HepG2 (cell line): ENCODE results near the gene SEZ6L. TPM values are rescaled to one million over a fixed set of nuclear protein-coding genes. Genes with fewer than 3 reads are reported as not detected.

Experiments used
- ATAC-seq: fragments of 200-7000 bp; cut with Tn5 transposase; 3 replicates; pipeline ENCODE4 v1.9.1; 2020; ENCODE audit warnings: mild to moderate bottlenecking, moderate library complexity
- BruUV-seq: library from RNA; stranded (reverse); fragments of 400-500 nt; replicated peaks from 2 replicates; lab custom pipeline; 2021; lab: Mats Ljungman, UMichigan
- CTCF ChIA-PET: fragments of 300-600 bp; formaldehyde crosslinking; extraction: SDS; loops from one replicate; lab custom pipeline; 2021; ENCODE audit warnings: low total read pairs, inconsistent platforms, low intra/inter-chr PET ratio; lab: Yijun Ruan, JAX
- POLR2A ChIA-PET: fragments of 350-600 bp; sonication (Branson Sonifier 250); formaldehyde crosslinking; loops from one replicate; lab custom pipeline; 2020; ENCODE audit warnings: antibody characterized with exemption, inconsistent platforms; lab: Yijun Ruan, JAX
- DNase-seq: peaks from one replicate; pipeline ENCODE4 v3.0.0-alpha.2; 2015; ENCODE audit warnings: low spot score
- FAIRE-seq: peaks from 3 replicates; lab custom pipeline; 2011; peaks lifted over from hg19 to GRCh38; lab: Jason Lieb, UNC
- H2AFZ ChIP-seq: one replicate; pipeline ENCODE4 v1.6.1; 2011; ENCODE audit warnings: low read length, inconsistent platforms
- H3K27ac ChIP-seq: fragments of 300-600 bp; 3 replicates; pipeline ENCODE4 v1.8.0; 2011; ENCODE audit warnings: mixed run types, mild to moderate bottlenecking, mixed read lengths, low read length, inconsistent platforms; ENCODE audit not compliant: insufficient read depth; ENCODE audit errors: extremely low read length
- H3K27me3 ChIP-seq, 2 experiments: fragments of 200-600 bp in 1 of 2; 2 replicates in 1 of 2; 3 replicates in 1 of 2; pipeline versions ENCODE4 v1.6.0 to v1.8.0; 2011; ENCODE audit warnings: low read length in 2 of 2, mild to moderate bottlenecking in 2 of 2, moderate library complexity in 2 of 2, inconsistent platforms in 1 of 2; ENCODE audit not compliant: insufficient read depth in 2 of 2, control insufficient read depth in 1 of 2
- H3K36me3 ChIP-seq, 2 experiments: fragments of 200-600 bp in 1 of 2; replicated peaks in 1 of 2; 2 replicates in 1 of 2; 3 replicates in 1 of 2; pipeline versions ENCODE4 v1.5.1 to v1.8.0; 2011; ENCODE audit warnings: low read length in 2 of 2, inconsistent platforms in 1 of 2; ENCODE audit not compliant: insufficient read depth in 2 of 2, control insufficient read depth in 1 of 2
- H3K4me1 ChIP-seq: 2 replicates; pipeline ENCODE4 v1.5.1; 2012; ENCODE audit warnings: low read length, inconsistent platforms; ENCODE audit not compliant: insufficient read depth
- H3K4me2 ChIP-seq: 2 replicates; pipeline ENCODE4 v1.6.0; 2011; ENCODE audit warnings: low read depth, low read length, inconsistent platforms
- H3K4me3 ChIP-seq, 3 experiments: fragments of 200-600 bp in 1 of 3; sonication (generic), shearing (Covaris generic) in 1 of 3; replicated peaks in 1 of 3; 2 replicates each; pipeline ENCODE4 v1.5.1; 2011 to 2016; ENCODE audit warnings: low read length in 3 of 3, inconsistent platforms in 2 of 3, low read depth in 2 of 3, mild to moderate bottlenecking in 2 of 3, control low read depth in 1 of 3, mixed read lengths in 1 of 3; ENCODE audit not compliant: insufficient read depth in 1 of 3
- H3K79me2 ChIP-seq: one replicate; pipeline ENCODE4 v1.6.1; 2011; ENCODE audit warnings: low read length, inconsistent platforms; ENCODE audit not compliant: insufficient read depth
- H3K9ac ChIP-seq: 2 replicates; pipeline ENCODE4 v1.6.0; 2011; ENCODE audit warnings: mild to moderate bottlenecking, low read depth, low read length, inconsistent platforms; ENCODE audit not compliant: insufficient read depth
- H3K9me3 ChIP-seq: 2 replicates; pipeline ENCODE4 v1.5.1; 2012; ENCODE audit warnings: mild to moderate bottlenecking, low read length
- H4K20me1 ChIP-seq: 2 replicates; pipeline ENCODE4 v1.6.0; 2011; ENCODE audit warnings: inconsistent platforms, mild to moderate bottlenecking, low read length, moderate library complexity; ENCODE audit not compliant: insufficient read depth
- AHR ChIP-seq: IDR thresholded peaks from 2 replicates; pipeline ENCODE4 v1.6.1; 2018; ENCODE audit warnings: missing genetic modification reagents, missing compliant biosample characterization
- ATF7 ChIP-seq, 2 experiments: fragments of 450-650 bp in 1 of 2; sonication (generic) in 1 of 2; formaldehyde crosslinking in 1 of 2; IDR thresholded peaks; 2 replicates each; pipeline versions ENCODE4 v1.4.0 to v1.6.1; 2016 to 2020; ENCODE audit warnings: antibody characterized with exemption in 1 of 2, mild to moderate bottlenecking in 1 of 2, missing genetic modification reagents in 1 of 2
- CREB1 ChIP-seq, 2 experiments: fragments of 450-650 bp in 1 of 2; IDR thresholded peaks; 2 replicates each; pipeline ENCODE4 v1.6.1; 2016 to 2017; ENCODE audit warnings: control low read depth in 1 of 2, mild to moderate bottlenecking in 1 of 2, missing compliant biosample characterization in 1 of 2, missing genetic modification characterization in 1 of 2
- ISL2 ChIP-seq: sonication (generic); formaldehyde crosslinking; IDR thresholded peaks from 2 replicates; pipeline ENCODE4 v1.5.0; 2020; ENCODE audit warnings: missing genetic modification reagents
- ZFP41 ChIP-seq: sonication (generic); formaldehyde crosslinking; IDR thresholded peaks from 2 replicates; pipeline ENCODE4 v1.4.0; 2020; ENCODE audit warnings: mild to moderate bottlenecking, missing genetic modification reagents, borderline replicate concordance
- ZNF75D ChIP-seq: sonication (generic); formaldehyde crosslinking; IDR thresholded peaks from 2 replicates; pipeline ENCODE4 v1.8.1; 2023; ENCODE audit warnings: missing genetic modification reagents, mild to moderate bottlenecking, borderline replicate concordance
- WGBS: methylation state at CpG from one replicate; pipeline ENCODE4 v1.1.6; 2017; ENCODE audit warnings: low lambda C conversion rate; 5-methylcytosine and 5-hydroxymethylcytosine counted together
- in situ Hi-C: cut with HindIII; loops from 2 replicates; pipeline ENCODE4 v1.10.0; 2017; ENCODE audit warnings: low pct_unique_long_range_greater_than_20kb; ENCODE audit not compliant: extremely low pct_ligation_motif_present
- intact Hi-C: fragments of 100-400 bp; cut with micrococcal nuclease; formaldehyde crosslinking; loops from one replicate; pipeline ENCODE4 v1.10.0; 2022; ENCODE audit not compliant: unreplicated experiment
- polyA plus RNA-seq, 8 experiments: library from polyadenylated mRNA; depleted of rRNA in 3 of 8; stranded (reverse) in 7 of 8; unstranded in 1 of 8; fragments of >200 nt; fragmentation: Illumina TruSeq in 4 of 8; extraction: Trizol in 4 of 8; gene quantifications; 2 replicates each; pipeline versions ENCODE4 v1.2.1 to v1.2.3, GENCODE V29; 2011 to 2016; ENCODE audit warnings: low read depth in 4 of 8, missing spikeins in 1 of 8, mixed read lengths in 1 of 8; ENCODE audit not compliant: insufficient read depth in 1 of 8
- total RNA-seq, 5 experiments: library from RNA; depleted of rRNA; stranded (reverse); fragments of >200 nt; fragmentation: Illumina TruSeq; extraction: Trizol; gene quantifications; 2 replicates each; pipeline ENCODE4 v1.2.3, GENCODE V29; 2016; ENCODE audit warnings: low read depth in 1 of 5
- TF ChIP-seq, protein P1 (sequence below): IDR thresholded peaks from 2 replicates; pipeline ENCODE4 v1.4.0; 2020; ENCODE audit warnings: mild to moderate bottlenecking, missing genetic modification reagents
- TF ChIP-seq, protein P2 (sequence below): sonication (generic); formaldehyde crosslinking; IDR thresholded peaks from 2 replicates; pipeline ENCODE4 v1.5.0; 2020; ENCODE audit warnings: missing genetic modification reagents

Gene SEZ6L
- total and polyA plus RNA-seq, 2 of the 13 experiments (the other 11 are each of a cell fraction or from before 2014, with no cell fraction given) = not detected

- TF ChIP-seq, protein P1, sequence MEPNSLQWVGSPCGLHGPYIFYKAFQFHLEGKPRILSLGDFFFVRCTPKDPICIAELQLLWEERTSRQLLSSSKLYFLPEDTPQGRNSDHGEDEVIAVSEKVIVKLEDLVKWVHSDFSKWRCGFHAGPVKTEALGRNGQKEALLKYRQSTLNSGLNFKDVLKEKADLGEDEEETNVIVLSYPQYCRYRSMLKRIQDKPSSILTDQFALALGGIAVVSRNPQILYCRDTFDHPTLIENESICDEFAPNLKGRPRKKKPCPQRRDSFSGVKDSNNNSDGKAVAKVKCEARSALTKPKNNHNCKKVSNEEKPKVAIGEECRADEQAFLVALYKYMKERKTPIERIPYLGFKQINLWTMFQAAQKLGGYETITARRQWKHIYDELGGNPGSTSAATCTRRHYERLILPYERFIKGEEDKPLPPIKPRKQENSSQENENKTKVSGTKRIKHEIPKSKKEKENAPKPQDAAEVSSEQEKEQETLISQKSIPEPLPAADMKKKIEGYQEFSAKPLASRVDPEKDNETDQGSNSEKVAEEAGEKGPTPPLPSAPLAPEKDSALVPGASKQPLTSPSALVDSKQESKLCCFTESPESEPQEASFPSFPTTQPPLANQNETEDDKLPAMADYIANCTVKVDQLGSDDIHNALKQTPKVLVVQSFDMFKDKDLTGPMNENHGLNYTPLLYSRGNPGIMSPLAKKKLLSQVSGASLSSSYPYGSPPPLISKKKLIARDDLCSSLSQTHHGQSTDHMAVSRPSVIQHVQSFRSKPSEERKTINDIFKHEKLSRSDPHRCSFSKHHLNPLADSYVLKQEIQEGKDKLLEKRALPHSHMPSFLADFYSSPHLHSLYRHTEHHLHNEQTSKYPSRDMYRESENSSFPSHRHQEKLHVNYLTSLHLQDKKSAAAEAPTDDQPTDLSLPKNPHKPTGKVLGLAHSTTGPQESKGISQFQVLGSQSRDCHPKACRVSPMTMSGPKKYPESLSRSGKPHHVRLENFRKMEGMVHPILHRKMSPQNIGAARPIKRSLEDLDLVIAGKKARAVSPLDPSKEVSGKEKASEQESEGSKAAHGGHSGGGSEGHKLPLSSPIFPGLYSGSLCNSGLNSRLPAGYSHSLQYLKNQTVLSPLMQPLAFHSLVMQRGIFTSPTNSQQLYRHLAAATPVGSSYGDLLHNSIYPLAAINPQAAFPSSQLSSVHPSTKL (CRISPR knock-in tag) = peak; percentile 50; the same call in 1 of the 2 replicates
- TF ChIP-seq AHR (CRISPR knock-in tag) = no peak
- no peak for TF ChIP-seq ZFP41
- no peak for TF ChIP-seq ZNF75D (CRISPR knock-in tag)
- TF ChIP-seq ISL2 = peak; percentile 54; the same call in 1 of the 2 replicates
- TF ChIP-seq, all 625 proteins: peak for 14
Observed at GRCh38 chr22:26303475-26303874, 134.2 kb downstream of the SEZ6L start (continued).

DNA sequence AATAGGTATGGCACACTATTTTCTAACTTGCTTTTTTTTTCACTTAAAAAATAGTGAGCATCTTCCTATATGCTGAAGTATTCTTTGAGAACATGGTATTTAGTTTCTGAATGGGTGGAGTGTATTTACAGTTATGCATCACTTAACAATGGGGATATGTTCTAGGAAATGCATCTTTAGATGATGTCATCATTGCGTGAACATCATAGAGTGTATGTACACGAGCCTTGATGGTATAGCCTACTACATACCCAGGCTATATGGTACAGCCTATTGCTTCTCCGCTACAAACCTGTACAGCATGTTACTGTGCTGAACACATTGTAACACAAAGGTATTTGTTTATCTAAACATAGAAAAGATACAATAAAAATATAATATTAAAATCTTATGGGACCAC, 135.5 kb downstream of the SEZ6L start:
- POLR2A ChIA-PET = no interaction called here
- H3K4me2 ChIP-seq = no peak overlapping the region
- no TSS peak for BruUV-seq
- 3% methylated on average over 3 of the region's 3 CpGs for WGBS
- no peak overlapping the region for H3K27ac ChIP-seq
- ATAC-seq = no peak
- intact Hi-C loops (loop anchor here (5.0 kb wide), 1 partner anchor 52 kb away; no protein-coding TSS in a partner anchor), in situ Hi-C loops (no loop called here)
- no peaks in the 10 kb centered on the region for H4K20me1 ChIP-seq
- TF ChIP-seq ATF7 (IDR thresholded peaks at IDR 0.05) (peak; percentile 90), ATF7 (CRISPR knock-in tag; IDR thresholded peaks at IDR 0.05) (no peak), CREB1 (IDR thresholded peaks at IDR 0.05) (0 out of 2 replicates have a peak, but pooled peaks have one; percentile 13), CREB1 (CRISPR knock-in tag; IDR thresholded peaks at IDR 0.05) (no peak)
- TF ChIP-seq, protein P2, sequence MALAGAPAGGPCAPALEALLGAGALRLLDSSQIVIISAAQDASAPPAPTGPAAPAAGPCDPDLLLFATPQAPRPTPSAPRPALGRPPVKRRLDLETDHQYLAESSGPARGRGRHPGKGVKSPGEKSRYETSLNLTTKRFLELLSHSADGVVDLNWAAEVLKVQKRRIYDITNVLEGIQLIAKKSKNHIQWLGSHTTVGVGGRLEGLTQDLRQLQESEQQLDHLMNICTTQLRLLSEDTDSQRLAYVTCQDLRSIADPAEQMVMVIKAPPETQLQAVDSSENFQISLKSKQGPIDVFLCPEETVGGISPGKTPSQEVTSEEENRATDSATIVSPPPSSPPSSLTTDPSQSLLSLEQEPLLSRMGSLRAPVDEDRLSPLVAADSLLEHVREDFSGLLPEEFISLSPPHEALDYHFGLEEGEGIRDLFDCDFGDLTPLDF = no peak
- H2AFZ ChIP-seq = no peak overlapping the region
- no peak overlapping the region for H3K9ac ChIP-seq
- no peak for DNase-seq
- no peaks in the 10 kb centered on the region for H3K79me2 ChIP-seq
- H3K27me3 ChIP-seq = peaks cover 0 to 10% of the 10 kb centered on the region in 2 experiments; a peak in 2 of 5 replicates
- H3K4me3 ChIP-seq = no peak overlapping the region
- H3K9me3 ChIP-seq = no peaks in the 10 kb centered on the region
- CTCF ChIA-PET = no interaction called here
- no peak for FAIRE-seq
- no peaks in the 10 kb centered on the region for H3K36me3 ChIP-seq
- peaks cover 8% of the 10 kb centered on the region for H3K4me1 ChIP-seq
